Activated CD8-positive, alpha-beta memory T cell treated with anti-CD3 and anti-CD28 coated beads for 1 hour (primary cell): ENCODE data around the gene ADARB2.
"Not testable (repeated sequence)": the region's sequence is repeated elsewhere in the genome, so short reads cannot be mapped to it uniquely, and the experiment has no call there.

Source experiments
- DNase-seq, 2 donors: peaks; one replicate each; pipeline ENCODE4 v3.0.0-alpha.2; 2020; ENCODE audit warnings: low read depth in 1 of 2; ENCODE audit errors: extremely low read depth in 1 of 2

Gene ADARB2

GRCh38 chr10:1416456-1417037 is 320.8 kb downstream of the ADARB2 start:
- DNase-seq = no peak

- DNase-seq = no peak
These were observed 322.4 kb downstream of the ADARB2 start for GRCh38 chr10:1414893-1415292.

- not testable (repeated sequence) for DNase-seq
These were observed 323.0 kb downstream of the ADARB2 start for GRCh38 chr10:1414346-1414745.

- no peak for DNase-seq
These were observed 323.5 kb downstream of the ADARB2 start for GRCh38 chr10:1413823-1414222.

GRCh38 chr10:1413256-1413655 is 324.1 kb downstream of the ADARB2 start:
- no peak for DNase-seq

- no peak for DNase-seq
These were observed 324.7 kb downstream of the ADARB2 start for GRCh38 chr10:1412531-1413189.

GRCh38 chr10:1411956-1412355 is 325.4 kb downstream of the ADARB2 start:
- DNase-seq = no peak

- DNase-seq = no peak
These were observed 325.9 kb downstream of the ADARB2 start for GRCh38 chr10:1411451-1411850.

- DNase-seq = no peak
These were observed 326.6 kb downstream of the ADARB2 start for GRCh38 chr10:1410469-1411395.

GRCh38 chr10:1410032-1410431 is 327.3 kb downstream of the ADARB2 start:
- DNase-seq = no peak

GRCh38 chr10:1409392-1409791 is 327.9 kb downstream of the ADARB2 start:
- no peak for DNase-seq

- DNase-seq = no peak
These were observed 328.5 kb downstream of the ADARB2 start for GRCh38 chr10:1408651-1409367.

GRCh38 chr10:1406967-1407945 is 330.1 kb downstream of the ADARB2 start:
- no peak for DNase-seq

- DNase-seq = no peak
These were observed 331.0 kb downstream of the ADARB2 start for GRCh38 chr10:1406132-1406966.

GRCh38 chr10:1404323-1405260 is 332.7 kb downstream of the ADARB2 start:
- no peak for DNase-seq

GRCh38 chr10:1403508-1404322 is 333.6 kb downstream of the ADARB2 start:
- no peak for DNase-seq
